ENCODE measurements around the gene ZMYND8.
"Not testable (repeated sequence)": the region's sequence is repeated elsewhere in the genome, so short reads cannot be mapped to it uniquely, and the experiment has no call there.

Gene ZMYND8

DNA sequence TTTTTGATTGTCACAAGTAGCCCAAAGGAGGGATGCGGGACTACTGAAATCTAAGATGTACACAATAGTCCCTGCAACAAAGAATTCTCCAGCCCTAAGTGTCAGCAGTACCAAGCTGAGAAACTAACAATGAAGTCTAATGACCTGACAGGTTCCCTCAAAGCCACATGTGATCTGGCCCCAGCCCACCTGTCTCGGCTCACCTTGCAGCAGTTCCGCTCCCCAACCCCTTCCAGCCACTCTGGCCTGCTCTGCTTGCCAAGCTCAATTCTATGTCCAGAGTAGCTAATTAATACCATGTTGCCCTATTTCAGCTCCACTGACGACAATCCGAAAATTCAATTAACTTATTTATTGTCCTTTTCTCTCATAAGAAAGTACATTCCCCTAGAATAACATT is 72.1 kb downstream of the ZMYND8 start:
- DNase-seq, result no peak

DNA sequence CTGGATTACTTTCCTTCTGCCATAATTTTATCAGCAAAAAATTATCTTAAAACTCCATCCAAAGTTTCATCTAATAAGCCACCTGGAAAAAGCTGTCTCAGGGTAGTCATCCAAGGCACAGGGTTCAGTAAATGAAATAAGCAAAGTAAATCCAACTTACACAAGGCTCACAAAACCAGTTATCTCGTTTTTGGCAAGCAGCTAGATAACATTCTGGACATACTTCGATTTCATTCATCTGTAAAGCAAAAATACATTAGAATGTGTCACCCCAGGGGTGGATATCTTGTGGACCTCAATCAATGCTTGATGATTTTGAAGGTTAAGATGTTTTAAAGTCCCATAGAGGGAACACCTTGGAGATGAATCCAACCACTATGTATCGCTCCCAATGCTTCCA is 73.1 kb downstream of the ZMYND8 start:
- no peak for DNase-seq

DNA sequence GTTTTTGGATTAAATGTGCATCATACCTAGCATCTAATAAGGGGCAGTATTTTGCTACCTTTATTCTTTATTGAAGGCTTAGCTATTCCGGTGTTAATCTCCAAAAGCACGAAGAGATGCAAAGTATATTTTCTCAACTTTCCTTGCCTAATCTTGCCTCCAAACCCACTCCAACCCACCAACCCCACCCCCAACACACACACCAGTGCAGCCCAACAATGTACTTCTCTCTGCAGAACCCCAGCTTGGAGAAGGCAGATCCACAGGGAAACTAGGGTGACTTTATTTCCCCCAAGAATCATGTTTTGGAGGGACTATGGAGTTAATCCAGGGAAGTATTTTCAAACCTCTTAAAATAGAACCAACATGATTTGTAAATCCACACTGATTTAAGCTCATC is 73.6 kb downstream of the ZMYND8 start:
- no peak for DNase-seq

DNA sequence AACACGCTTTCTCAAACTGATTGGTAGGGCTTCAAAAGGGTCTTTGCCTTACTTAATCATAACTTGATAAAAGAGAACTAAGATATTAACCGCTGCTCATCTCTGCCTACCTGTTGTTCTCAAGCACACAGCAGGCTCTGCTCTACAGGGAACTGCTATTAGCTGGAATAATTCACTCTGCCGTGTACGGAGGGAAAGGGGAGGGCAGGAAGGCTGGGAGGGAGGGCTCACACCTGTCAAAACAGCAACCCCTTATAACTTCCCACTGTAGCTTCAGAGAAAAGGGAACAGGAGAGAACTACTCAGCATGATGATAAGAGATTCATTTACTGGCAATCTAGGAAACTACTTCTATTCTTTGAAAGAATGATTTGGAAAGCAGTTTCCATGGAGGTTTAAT is 75.1 kb downstream of the ZMYND8 start:
- DNase-seq, result no peak

DNA sequence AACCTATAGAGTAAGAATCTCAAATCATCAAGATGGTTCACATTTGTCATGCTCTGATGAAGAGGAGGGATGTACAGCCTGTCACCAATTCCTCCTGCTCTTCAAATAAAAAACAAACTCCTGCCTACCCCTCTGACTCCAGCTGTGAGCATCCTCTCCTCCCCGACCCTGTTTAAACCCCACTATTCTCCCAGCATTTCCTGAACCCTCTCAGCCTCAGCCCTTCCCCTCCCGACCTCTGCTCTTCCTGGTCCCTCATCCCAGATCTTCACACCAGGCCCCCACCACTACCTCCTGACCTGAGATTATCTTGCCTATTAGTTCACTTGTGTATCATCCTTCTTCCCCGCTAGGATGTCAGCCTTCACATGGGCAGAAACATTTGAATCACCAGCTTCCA is 75.8 kb downstream of the ZMYND8 start:
- no peak for DNase-seq

DNA sequence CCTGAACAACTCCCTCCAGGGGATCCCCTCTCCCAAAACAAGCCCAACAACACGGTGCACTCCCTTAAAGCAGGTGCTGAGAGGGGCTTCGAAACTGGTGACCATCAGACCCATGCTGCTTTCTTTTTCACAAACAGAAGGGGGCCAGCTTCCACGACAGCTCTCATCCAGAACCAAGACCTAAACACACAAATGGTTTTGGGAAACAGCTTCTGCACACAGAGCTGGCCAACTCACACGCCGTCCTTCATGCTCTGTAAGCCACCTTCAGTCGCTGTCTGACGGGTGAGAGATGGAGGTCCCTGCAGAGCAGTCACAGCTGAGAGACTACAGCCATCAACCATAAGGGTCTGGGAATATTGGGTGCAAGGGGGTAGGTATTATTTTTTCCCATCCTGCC is 76.3 kb downstream of the ZMYND8 start:
- DNase-seq, result no peak

DNA sequence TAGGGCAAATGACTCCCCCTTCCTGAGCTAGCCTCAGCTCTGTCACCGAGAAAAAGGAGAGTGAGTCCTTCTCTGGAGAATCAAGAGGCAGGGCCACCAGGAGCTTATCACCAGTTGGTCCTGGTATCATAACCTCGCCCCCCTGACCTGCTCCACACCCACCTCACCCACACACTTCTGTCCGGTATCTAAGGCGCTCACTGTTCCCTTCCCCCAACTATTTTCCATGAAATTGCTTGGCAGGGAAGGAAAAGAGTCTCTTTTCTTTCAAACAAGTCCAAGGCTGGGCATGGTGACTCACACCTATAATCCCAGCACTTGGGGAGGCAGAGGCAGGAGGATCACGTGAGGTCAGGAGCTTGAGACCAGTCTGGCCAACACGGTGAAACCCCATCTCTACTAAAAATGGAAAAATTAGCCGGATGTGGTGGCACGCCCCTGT is 77.6 kb downstream of the ZMYND8 start:
- no peak for DNase-seq

DNA sequence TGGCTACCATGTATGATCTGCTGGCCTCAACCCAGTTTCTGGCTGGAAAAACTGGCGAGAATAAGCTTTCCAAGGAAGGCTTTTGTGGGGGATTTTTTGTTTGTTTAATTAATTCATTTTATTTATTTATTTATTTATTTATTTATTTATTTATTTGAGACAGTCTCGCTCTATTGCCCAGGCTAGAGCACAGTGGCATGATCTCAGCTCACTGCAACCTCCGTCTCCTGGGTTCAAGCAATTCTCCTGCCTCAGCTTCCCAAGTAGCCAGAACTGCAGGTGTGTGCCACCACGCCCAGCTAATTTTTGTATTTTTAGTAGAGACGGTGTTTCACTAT is 79.0 kb downstream of the ZMYND8 start:
- DNase-seq, result not testable (repeated sequence)

DNA sequence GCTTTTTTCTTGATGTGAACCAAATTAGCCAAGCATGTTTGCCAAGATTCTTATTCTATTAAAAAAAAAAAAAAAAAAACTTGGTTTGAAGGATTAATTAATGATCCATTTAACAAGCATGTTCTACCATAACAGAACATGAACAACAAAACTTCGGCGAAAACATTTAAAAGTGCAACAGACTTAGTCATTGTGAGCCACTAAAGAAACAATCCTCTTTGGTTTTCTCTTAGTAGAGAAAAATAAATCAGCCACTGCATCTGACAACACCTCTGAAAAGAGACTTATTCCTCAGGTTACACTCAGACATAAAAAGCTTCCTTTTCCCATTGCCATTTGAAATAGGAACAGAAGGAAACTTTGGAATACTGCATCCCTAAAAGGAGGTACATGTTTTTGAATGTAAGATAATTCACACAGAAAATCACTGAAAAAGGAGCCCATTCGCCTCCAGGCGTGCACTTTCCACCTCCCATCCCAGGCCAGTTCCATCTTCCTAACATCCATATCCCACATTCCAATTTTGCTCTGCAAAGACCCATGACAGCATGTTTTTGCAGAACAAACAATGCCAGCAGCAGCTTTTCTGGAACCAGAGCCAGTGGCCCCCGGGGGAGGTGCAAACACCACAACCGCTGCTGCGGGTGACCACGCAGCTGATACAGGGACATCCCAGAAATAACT is 79.5 kb downstream of the ZMYND8 start:
- no peak for DNase-seq

DNA sequence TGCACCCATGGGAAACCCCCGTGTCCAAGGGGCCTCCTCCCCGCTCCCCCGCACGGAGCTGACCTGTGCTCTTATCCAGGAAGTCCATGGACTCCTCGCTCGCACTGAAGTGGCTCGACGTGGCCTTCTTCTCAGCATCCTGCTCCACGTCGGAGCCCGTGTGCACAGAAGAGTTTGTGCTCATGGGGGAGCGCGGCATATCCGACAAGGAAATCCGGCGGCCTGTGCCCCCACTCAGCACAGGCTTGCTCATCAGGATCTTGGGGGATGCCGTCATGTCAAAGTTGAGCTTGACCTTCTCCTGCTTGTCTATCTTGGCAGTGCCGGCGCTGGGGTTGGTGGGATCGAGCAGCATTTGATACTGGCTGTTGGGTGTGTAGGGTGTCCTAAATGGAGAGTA is 80.2 kb downstream of the ZMYND8 start:
- no peak for DNase-seq

DNA sequence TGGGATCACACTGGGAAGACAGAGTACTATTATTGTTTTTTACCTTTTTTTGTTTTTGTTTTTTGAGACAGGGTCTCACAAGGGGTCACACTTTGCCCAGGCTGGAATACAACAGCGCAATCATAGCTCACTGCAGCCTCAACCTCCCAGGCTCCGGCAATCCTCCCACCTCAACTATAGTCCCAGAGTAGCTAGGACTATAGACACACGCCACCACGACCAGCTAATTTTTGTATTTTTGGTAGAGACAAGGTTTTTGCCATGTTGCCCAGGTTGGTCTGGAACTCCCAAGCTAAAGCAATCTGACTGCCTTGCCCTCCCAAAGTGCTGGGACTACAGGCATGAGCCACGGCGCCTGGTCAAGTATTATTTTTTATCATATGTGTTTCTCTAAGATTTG is 81.0 kb downstream of the ZMYND8 start:
- no peak for DNase-seq

DNA sequence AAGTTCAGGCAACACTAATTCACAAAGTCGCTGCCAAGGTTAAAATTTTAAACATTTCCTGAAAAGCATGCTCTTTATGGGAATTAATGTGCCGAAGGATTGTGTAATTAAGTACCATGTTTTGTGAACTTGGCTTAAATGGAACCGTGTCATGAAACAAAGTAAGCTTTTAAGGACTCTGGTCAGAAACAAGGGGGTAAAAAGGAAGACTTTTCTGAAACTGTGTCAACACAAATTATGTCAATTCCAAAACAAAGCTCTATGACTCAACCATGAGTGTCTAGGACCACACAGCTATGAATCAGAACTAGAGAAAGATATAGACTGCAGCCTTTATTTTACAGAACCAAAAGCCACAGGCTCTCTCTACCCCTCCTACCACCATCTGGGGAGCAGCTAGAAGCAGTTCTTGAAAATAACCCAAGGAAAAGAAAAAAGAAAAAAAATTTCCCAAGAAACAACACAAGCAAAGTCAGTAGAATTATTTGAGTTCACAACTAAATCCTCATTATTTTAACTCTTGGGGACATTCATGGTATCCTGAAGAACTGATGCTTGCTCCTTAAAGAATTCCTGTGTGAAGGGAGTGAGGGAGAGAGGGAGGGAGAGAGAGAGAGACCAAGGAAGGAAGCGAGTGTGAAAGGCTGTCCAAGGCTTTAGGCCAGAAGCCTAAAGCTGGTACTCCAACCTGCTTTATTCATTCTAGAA is 81.9 kb downstream of the ZMYND8 start:
- DNase-seq, result no peak

DNA sequence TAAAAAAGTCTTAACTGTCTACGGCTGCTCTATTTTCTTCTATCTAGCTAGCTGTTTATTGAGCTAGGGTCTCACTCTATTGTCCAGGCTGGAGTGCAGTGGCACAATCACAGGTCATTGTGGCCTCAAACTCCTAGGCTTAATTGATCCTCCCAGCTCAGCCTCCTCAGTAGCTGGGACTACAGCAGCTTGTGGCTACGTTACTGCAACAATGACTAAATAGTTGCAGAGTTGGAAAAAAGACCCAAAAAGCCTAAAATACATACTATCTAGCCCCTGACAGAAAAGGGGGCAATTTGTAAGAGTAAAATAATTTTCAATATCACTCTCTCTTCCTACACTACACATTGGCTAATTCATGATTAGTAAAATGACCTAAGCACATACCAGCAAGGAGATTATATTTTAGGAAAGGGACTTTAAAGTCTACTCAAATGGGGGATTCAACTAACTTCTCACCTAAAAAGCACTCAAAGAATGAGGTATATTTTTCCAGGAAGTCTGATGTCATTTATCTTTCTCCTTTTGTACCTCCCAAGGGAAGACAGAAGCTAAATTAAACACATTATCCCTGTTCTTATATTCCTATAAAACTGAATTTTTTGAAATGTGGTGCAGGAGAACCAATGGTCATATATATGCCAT is 82.8 kb downstream of the ZMYND8 start:
- DNase-seq, result no peak

DNA sequence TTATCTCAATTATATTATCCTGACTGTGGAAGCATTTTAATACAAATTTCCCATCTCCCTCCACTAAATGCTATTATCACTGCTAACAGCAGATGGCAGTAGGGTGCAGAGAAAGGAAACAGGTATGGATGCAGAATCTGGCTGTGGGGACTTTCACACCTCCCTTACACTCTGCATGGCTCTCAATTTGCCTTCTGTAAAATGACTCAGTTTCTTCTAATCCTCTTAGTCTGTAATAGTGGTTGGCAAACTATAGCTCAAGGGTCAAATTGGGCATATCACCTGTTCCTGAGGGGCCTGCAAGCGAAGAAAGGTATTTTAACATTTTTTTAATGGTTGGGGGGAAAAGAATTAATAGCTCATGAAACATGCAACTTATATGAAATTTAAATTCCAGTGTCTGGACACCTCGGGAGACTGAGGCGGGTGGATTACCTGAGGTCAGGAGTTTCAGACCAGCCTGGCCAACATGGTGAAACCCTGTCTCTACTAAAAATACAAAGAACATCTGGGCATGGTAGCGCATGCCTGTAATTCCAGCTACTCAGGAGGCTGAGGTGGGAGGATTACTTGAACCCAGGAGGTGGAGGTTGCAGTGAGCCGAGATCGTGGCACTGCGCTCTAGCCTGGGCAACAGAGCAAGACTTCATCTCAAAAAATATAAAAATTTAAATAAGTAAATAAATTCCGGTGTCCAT is 83.5 kb downstream of the ZMYND8 start:
- no peak for DNase-seq

DNA sequence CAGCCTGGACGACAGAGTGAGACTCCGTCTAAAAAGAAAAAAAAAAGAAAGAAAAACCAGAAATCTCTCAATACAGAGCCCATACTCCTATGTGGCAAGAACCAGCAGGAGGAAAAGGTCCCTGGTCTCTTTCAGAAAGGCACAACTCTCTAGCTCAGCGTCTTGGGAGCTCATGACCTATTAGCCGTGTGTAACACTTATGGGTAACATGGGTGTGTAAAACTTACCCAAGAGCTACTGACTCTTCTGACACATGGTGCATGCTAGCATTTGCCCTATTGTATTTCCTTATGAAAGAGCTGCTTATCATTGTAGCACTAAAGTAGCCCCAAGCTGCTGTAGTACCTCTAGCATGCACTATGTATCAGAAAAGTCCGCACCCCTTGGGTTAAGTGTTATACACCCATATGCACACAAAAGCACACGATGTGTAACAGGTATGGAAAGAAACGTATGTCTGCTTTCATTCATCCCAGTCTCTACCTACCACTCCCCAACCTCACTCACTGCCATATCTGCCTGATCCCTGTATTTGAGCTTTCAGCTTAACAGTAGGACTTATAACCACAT is 85.4 kb downstream of the ZMYND8 start:
- DNase-seq, result no peak

DNA sequence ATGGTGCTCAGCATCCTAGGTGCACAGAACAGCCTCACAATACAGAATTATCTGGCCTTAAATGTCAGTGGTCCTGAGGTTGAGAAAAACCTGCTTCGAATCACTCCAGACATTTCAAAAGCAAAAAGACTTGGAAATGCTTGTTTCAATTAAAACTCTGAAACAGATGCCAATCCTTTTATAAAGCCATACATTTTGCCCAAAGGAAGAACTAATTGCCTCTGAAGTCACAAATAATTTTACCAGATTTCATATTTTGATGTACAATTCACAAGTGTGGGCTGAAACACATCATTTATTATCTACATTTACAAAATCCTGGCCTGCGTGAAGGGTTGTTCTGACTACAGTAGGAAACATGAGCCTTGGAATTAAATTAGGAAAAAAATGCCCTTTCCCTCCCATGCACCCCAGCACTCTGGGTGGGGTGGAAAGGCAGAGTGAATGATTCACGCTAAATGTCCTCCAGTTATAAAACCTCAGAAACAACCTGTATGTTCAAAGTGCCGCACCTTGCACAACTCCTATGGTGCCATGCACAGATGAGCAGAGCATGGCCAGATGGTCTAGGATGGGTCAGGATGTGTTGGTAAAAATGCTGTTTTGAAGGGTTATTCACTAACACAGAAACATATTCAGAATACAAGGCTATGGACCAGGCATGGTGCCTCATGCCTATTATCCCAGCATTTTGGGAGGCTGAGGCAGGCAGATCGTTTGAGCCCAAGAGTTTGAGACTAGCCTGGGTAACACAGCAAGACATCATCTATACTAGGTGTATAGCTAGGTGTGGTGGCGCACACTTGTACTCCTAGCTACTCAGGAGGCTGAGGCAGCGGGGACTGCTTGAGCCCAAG is 87.0 kb downstream of the ZMYND8 start:
- DNase-seq, result no peak

DNA sequence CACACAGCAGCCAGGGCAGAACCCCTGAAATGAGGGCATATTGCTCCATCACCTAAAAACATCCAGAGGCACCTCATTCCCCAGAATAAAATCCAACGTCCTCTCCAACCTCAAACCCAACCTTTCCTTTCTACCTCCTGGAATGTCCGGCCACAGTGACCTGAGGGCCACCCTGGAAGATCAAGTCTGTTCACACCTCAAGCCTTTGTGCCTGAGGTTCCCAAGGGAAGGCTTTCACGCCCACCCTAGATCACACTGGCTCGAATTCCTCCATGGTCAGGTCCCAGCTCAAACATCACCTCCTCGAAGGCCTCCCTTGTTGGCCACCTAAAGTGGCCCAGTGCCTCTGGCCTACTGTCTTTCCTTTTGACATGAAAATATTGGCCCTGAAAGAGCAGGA is 88.9 kb downstream of the ZMYND8 start:
- no peak for DNase-seq

DNA sequence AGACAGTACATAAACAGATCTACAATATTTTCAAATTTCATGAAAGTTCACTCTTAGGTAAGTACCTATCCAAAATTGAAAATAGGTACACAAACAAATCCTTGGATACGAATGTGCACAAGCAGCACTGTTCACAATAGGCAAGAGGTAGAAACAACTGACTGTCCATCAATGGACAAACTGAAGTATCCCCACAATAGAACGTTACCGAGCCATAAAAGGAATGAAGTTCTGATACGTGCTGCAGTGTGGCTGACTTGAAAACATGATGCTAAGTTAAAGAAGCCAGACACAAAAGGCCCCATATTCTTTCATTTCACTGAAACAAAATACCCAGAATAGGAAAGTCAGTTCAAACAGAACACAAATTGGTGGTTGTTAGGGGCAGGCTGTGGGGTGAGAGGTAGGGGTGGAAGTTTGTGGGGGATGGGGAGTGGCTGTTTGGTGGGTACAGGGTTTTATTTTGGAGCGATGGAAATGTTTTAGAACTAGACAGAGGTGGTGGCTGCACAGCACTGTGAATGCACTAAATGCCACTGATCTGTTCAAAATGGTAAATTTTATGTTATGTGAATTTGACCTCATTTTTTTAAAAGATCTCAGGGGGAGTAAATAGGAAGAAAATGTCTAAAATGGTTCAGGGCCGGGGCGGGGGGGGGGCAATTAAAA is 89.5 kb downstream of the ZMYND8 start:
- no peak for DNase-seq

DNA sequence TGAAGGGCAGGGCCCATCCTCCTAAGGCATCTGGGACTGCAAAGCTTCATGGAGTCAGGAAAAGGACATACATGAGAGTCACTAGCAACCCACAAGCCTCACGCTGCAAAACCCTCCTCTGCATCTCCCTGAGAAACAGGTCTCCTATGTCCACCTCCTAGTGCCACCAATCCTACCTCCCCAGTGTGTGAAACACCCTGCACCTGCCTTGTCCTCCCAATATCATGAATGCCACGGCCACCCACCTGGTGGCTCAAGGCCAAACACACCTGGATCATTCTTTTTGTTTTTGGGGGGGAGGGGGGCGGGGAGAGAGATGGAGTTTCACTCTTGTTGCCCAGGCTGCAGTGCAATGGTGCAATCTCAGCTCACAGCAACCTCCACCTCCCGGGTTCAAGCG is 90.5 kb downstream of the ZMYND8 start:
- no peak for DNase-seq

DNA sequence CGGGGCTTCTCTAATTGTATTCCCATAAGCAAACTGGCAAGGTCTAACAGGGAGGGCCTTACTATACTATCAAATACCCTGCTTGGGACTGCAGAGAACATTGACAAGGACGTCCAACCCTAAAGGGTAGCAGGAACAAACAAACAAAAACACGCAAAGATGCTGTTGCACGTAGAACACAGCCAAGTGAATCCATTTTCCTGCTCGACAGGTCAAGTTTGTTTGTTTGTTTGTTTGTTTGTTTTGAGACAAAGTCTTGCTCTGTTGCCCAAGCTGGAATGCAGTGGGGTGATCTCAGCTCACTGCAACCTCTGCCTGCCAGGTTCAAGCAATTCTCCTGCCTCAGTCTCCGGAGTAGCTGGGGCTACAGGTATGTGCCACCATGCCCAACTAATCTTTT is 91.3 kb downstream of the ZMYND8 start:
- DNase-seq, result no peak

DNA sequence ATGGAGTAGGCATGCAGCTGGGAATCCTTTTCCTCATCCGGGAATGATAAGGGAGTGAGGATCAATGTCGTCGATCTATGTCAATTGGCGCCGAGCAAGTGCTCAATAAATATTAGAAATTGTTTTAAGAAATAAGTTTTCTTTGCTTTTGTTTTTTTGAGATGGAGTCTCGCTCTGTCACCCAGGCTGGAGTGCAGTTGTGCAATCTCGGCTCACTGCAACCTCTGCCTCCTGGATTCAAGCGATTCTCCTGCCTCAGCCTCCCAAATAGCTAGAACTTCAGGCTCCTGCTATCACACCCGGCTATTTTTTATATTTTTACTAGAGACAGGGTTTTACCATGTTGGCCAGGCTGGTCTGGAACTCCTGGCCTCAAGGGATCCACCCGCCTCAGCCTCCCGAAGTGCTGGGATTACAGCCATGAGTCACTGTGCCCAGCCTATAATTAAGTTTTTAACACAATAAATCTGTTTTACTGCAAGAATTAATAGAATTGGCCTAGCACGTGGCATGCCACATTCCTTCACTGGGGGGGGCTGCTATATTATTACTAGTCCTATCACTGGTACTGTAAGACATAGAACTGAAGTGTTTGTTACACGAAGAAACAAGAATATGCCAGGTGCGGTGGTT is 92.2 kb downstream of the ZMYND8 start:
- DNase-seq, result not testable (repeated sequence)
